NCI-H1417 treated with DMSO at 0.1 percent for 48 hours (cell line): Measurements from ENCODE around the gene CCDC86.
A peak's percentile ranks its signal among the peaks of the same experiment; 100 is the strongest.

Experiments
- DNase-seq: peaks from one replicate; lab custom pipeline; 2025; lab: John Stamatoyannopoulos, UW

Gene CCDC86

DNA sequence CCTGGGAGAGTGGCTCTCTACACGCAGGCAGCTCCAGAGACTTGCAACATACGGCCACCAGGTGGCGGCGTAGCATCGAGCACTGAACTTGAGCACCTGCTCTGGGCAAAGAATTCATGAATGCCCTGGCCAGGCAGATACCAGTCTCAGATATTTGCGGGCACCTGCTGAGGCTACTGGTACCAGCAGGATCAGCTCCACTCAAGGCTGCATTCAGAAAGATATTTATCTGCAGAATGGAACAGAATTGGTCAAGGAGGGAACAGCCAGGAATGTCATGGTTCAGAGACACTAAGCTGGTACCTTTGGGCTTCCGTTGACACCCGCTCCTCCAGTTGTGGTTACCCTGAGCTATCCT, 10.8 kb upstream of the CCDC86 start:
- DNase-seq, result peak; percentile 70

DNA sequence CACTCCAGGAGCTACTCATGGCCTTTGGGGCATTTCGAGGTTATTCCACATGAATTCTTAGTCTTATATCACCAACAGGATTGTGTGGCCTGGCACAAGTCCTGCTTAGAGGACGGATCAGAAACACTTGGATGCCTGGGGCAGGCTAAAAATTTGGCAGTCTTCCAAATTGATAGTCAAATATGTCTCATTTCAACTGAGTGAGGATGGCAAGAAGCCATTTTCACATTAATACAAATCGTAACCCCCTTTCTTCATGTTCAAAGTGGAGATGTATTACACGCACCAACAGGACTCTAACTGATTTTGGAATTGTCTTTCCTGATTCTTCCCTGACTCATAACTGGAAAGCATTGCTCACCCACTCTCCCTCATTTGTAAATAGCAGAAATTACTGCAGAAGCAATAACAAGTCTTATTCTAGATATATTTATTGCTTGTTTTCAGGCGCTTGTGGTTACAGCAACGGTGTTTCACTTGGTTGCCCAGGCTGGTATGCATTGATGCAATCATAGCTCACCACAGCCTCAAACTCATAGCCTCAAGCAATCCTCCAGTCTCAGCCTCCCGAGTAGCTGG, 10.3 kb upstream of the CCDC86 start:
- DNase-seq, result no peak

DNA sequence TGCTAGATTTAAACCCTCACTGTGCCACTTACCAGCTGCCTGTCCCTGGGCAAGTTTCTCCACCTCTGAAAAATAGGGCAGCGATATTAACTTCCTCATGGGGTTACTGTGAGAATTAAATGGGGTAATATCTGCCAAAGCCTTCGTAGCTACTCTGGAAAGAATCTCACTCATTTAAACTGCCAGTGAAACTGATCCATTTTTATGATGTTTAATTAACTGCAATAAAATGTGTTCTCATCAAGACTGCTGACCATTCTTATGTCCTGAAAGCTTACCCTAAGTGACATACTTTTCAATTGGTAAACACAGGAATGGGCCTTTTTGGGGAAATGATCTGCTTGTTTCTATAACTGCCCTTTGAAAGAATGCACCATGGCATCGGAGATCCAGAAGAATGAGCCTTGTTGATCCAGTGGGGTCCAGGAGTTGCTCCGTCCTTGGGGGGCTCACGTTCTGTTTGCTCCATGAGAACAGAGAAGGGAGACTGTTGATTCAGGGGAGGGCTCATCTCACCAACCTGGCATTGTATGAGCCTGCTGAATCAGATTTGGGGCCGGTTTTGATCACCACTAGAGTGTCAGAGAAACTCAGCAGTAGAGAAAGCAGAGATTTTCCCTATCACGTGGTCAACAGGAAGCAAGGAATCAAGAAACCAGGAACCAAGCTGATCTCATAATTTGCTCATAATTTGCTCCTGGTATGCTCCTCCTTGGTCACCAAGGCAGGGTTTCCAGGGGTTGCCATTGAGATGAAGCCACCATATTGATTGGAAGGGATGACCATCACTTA, 7.0 kb upstream of the CCDC86 start:
- no peak for DNase-seq

DNA sequence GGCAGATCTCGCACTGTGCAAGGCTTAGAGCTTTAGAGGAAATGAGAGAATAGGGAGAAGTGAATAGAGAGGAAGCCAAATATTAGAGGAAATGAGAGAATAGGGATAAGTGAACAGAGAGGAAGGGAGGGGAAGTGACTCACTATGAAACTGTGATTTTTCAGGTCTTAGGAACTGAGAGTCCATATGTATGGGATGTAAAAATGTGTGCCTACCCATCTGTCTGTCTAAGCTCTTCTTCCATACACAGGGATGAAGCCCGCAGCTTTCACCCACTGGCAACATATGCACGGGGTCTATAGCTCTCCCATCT, 6.4 kb upstream of the CCDC86 start:
- no peak for DNase-seq

DNA sequence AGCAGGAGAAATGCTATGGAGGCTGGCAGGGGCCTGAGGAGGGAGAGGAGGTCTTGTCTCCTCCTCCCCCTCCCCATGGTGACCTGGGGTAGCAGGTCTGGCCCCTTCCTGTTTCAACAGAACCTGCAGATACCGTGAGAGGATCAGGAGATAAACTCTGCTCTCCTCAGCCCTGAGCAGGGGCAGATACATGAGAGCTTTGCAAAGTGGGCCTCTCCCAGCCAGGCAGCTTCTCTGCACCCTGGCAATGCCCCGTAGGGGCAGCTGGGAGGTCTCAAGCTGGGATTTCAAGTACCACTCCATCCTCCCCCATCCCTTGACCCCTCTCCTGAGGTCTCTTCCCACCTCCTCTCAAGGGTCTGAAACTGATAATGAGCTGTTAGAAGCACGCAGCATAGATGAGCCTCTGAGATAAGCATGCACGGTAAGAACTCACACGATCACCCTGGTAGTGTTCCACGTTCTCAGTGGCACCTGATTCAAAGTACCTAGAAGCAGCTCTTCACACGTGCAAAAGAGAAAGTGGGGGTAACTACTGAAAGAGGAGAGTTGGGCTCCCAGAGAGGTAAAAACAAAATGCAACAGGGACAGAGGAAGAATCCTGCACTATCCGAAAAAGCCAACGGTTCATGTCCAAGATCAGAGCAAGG, 4.9 kb upstream of the CCDC86 start:
- no peak for DNase-seq

DNA sequence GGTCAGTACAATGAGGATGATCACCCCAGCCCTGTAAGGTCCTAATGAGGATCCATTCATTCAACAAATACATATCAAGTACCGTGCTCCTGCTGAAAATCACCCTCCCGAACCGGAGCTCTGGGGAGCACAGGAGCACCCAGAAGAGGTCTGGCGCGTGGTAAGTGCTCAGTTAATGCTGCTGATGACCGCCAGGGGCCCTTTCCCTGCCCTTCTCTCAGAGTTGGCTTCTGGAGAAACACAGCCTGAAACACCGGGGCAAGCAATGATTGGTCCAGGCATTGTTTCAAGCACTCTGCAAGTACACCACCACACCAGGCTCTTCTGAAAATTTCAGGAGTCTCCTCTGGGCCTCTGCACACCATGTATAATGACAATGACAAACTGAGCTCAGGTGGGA, 3.8 kb upstream of the CCDC86 start:
- no peak for DNase-seq

DNA sequence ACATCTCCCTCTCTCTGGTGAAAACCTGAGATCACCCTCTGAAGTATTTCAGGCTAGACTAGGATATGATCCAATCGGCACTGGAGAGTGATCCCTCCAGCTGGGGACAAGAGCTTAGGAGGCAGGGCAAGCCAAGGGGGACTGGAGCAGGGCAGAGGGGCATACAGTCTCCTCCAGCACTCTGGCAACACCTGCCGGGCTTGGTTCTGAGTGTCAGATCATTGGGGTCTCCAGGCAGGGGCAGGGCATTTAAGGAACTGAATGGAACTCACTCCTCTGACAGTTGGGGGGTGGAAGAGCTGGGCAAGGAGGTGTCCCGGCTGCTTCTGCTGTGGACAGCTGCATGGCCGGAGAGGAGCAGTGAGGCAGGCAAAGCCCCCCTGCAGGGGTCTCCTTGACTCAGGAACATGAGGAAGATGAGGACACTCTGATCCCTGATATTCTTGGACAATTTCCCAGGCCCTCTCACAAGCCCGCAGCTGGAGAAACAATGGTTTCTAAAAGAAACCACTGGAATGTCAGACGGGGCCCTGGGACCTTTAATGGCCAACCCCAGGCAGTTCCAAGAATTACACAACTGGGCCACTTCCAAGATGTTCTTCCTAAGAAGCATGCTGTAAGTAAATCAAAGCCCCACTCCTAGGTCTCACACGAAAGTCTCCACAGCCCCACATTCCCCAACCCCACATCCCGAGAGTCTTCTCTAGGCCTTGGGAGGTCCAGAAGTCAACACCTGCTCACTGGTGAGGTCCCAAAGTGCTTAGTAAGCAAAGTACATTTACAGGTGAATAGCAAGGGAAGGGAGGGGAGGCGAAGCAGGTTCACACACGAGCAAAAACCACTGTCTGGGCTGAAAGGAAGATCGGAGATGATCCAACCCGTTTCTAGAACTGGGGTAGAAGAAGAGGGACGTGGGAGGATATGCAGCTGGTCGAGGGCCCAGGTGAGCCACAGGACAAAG, 1.2 kb upstream of the CCDC86 start:
- no peak for DNase-seq

DNA sequence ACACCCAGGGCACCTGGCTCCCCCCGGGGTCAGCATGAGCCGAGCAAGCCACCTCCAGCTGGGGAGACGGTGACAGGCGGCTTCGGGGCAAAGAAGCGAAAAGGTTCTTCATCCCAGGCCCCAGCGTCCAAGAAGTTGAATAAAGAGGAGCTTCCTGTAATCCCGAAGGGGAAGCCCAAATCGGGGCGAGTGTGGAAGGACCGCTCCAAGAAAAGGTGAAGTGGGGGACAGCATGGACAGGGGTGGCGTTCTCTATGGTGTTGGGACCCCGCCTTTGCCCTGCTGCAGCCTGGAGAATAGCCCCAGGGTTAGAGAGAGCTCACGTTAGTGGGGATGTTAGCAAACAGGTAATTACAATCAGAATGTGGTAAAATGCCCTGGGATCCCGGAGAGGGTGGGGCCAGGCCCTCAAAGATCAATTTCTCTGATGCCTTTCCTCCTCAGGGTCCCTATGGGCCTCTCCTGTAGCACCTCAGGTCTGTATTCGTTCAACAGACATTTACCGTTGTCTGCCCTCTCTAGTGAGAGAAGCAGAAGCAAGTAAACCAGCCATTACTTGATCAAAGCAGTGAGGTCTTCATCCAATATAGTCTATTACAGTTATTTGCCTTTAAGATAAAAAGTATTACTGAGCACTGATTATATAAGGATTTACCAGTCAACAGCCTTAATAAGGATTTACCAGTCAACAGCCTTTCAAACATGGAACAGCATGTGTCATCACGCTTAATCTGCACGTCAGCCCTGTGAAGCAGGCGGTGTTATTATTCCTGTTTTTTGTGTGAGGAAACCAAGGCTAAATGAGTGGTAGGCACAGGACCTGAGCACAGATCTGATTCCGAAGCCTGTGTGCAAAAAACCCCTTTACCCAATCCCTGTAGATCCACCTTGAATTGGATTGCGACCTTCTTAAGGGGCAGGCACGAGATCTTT, 1.0 kb downstream of the CCDC86 start:
- DNase-seq, result no peak

DNA sequence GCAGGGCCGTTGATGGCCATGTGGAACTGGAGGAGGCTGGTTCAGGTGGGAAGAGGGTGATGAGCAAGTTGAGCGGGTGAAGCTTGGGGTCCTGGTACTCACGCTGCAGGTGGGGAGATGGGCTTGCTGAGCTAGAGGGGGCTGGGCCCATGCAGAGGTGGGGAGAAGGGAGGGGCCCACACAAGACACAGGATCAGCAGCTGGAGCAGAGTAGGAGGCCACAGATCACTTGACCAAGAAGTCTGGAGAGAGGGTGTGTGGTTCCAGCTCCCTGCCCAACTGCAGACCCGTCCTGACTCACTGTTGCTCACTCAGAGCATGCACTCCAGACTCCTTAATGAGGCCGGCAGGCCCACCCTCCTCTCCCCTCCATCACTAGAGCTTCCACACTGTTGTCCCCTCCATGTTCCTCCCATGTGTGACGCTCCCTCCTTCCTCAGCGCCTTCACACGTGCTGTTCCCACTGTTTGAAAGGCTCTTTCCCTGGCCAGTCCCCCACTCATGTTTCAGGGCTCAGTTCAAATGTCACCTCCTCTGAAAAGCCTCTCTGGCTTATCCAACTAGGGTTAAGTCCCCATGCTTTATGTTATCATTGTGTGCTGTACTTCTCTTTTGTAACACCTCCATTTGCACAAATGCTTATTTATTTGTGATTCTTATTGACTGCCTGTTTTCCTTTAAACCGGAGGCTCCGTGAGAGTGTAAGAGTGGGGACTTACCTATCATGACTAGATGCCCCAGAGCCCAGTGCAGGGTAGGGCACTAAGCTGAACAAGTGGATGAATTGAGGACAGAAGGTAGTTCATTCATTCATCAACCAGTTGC, 2.3 kb downstream of the CCDC86 start:
- DNase-seq, result no peak

DNA sequence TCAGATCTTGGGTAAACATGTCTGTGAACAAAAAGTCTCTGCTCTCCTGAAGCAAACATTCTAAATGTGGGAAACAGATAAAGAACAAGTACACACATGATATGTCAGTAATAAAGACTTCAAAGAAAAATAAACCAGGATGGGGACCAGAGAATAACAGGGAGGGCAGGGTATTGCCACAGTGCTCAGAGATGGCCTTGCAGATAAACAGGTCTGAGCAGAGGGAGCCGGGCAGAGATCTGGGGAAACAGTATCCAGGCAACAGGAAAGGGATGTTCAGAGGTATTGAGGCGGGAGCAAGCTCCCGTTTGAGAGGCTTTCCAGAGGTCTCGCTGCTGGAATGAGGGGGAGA, 2.9 kb downstream of the CCDC86 start:
- DNase-seq, result no peak

DNA sequence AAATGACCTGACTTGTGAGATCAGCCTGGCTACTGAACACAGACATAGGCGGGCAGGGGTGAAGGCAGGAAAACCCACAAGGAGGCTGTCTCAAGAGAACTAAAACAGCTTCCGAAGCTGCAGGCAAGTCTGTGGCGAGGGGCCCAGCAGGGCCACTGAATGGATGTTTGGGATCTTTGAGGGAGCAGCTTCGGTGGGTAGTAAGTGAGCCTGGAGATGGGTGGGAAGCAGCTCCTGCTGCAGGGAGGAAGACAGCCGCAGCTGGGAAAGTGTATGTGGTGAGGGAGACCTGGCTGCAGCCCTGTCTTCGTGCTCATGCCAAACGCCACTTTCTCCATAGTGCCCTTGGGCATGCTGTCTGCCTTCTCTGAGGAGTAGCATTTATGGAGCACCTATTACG, 3.4 kb downstream of the CCDC86 start:
- DNase-seq, result no peak

DNA sequence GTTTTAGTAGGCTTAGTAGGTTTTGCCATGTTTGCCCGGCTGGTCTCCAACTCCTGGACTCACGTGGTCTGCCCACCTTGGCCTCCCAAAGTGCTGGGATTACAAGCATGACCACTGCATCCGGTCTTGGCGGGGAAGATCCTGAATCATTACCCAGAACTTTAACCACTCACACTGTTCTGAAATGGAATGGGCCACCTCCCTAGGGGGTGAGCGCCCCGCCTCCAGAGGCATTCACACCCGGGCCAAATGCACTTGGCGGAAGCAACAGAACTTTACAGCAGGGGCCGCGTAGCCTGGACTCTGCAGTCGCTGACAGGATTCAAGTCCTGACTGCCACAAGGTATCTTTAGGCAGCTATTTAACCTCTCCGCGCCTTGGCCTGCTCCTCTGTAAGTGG, 5.4 kb downstream of the CCDC86 start:
- DNase-seq, result no peak

DNA sequence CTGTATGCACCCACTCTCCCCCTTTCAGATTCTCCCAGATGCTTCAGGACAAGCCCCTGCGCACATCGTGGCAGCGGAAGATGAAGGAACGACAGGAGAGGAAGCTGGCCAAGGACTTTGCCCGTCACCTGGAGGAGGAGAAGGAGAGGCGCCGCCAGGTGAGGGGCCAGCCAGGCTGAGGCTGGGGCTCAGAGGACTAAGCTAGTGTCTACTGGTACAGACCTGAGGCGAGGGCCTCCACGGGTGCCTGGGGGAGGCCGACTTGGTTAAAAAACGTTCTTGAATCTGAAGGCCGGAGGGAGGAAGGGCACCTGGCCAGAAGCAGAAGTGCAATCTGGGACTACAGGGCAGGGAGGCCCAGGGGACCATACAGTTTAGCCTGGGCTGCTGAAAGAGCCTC, 6.0 kb downstream of the CCDC86 start:
- no peak for DNase-seq

DNA sequence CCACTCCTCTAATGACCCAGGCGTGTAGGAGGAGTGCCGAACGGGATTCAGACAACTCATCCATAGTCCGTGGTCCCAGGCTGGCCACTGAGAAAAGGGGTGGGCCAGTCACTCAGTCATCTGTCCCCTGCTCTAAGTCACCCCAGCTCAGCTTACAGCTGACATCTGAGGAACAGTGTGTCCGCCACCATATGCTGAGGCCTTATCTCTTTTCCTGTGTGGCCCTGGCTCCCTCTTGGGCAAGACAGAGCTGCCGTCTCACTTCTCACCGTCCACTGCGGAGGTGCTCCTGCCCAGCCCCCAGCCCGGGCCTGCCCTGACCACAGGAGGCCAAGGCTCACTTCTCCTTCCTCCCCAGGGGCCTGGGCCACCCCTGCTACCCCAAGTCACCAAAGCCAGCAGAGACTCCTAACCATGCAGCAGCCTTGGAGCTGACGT, 6.8 kb downstream of the CCDC86 start:
- DNase-seq, result no peak

DNA sequence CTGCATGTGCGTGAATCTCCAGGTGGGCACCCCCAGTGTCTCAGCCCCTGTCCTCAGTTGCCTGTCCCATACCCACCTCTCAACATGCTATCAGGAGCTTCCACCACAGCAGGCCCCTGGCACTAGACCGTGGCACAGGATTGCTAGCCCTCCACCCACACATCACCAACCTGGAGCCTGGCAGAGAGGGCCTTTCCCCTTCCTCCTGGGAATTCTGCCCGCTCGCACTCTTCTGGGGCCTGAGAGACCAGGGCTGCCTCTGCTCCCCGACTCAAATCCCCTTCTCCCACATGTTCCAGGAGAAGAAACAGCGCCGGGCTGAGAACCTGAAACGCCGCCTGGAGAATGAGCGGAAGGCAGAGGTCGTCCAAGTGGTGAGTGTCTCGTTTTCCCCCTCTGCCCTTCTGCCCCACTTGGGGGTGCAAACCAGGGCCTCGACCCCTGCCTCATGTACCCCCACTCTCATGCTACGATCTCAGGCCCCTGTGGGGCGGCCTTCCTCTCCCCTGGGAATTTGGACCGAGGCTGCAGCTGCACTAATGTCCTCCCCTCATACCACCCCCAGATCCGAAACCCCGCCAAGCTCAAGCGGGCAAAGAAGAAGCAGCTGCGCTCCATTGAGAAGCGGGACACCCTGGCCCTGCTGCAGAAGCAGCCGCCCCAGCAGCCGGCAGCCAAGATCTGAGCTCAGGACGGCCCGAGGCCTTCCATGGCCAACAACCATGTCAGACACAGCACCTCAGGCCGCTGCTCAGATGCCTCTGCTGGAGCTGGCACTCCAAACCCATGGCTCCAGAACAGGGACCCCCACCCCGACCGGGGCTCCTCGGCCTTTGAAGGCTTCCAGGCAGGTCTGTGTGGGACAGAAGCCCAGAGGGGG, 8.0 kb downstream of the CCDC86 start:
- DNase-seq, result no peak

DNA sequence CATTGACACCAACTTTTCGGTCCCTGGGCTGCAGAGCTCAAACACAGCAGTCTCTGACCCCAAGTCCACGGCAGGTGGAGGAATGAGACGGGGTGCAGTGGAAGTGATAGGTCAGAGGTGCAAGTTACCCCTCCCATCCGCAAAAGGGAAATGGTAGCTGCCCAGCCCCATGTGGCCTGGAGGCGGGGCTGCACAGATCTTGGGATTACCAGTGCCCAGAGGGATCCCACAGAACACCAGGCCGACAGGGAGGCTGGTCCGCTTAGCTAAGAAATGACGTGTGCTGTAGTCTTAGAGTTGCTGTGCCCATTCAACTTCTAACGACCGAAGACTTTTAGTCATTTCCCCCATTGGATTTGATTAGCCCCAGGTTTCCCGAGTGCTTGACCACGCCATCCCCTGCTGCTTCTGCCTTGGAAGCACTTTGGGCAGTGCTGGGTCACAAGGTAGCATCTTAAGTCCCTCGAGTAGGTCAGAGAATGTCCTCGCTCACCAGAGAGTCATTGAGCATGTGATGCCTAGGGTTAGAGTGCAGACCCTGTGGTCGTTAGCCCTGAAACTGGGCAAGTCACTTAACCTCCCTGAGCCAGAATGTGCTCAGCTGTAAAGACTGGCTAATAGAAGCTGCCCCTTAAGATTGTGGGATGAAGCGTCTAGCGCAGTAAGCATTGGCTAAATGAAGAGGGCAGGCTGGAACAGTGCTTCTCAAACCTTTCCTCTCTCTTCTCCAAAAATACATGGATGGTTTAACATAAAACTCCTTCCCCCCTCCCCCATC, 9.6 kb downstream of the CCDC86 start:
- no peak for DNase-seq

DNA sequence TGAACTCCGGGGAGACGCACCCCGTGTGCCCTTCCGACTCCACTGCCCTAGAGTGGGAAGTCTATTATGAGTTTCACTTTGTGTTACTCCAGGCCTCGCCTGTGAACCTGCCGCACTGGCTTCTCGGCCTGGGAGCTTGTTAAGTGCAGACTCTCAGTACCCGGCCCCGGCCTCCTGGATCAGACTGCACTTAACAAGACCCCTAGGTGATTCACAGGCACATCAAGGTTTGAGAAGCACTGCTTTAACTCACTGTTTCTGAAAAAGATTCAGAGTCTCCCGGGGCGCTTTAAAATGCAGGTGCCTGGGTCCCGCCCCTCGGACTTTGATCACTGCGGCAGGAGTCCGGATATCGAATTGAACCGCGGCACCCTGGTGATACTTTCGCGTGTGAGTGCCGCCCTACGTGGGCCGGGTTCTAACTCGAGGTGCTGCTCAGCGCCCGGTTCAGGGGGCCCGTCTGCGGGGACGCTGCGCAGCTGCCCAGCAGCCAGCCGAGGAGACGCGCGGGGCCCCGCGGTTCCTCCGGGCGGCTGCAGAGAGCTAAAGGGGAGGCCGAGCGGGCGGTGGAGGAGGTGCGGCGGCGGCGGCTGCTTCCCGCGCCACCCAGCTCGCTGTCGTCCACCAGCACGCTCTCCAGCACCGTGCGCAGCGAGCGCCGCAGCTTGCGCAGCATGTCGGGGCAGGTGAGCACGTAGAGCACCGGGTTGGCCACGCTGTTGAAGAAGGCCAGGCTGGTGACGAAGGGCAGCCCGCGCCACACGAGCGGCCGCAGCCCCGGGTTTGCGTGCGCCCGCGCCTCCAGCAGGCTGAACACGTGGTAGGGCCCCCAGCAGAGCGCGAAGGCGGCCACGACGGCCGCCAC, 10.4 kb downstream of the CCDC86 start:
- DNase-seq, result no peak
